Osteoblast (primary cell): ENCODE data around the gene LYSMD4. TPM values are rescaled to one million over a fixed set of nuclear protein-coding genes. Genes with fewer than 3 reads are reported as not detected.
"Not testable (repeated sequence)": the region's sequence is repeated elsewhere in the genome, so short reads cannot be mapped to it uniquely, and the experiment has no call there.

Experiments
- DNase-seq: peaks from one replicate; pipeline ENCODE4 v3.0.0; 2011; ENCODE audit warnings: low spot score, mixed read lengths; ENCODE audit not compliant: insufficient read length; ENCODE audit errors: missing footprints
- H2AFZ ChIP-seq: 2 replicates; pipeline ENCODE4 v1.6.0; 2011; ENCODE audit warnings: mild to moderate bottlenecking, low read length
- H3K27ac ChIP-seq: 2 replicates; pipeline ENCODE4 v1.5.1; 2011; ENCODE audit warnings: mild to moderate bottlenecking, low read depth, low read length, moderate library complexity
- H3K27me3 ChIP-seq: 2 replicates; pipeline ENCODE4 v1.6.0; 2012; ENCODE audit warnings: mild to moderate bottlenecking, control low read depth, inconsistent platforms, low read length, moderate library complexity; ENCODE audit not compliant: insufficient read depth
- H3K36me3 ChIP-seq: 2 replicates; pipeline ENCODE4 v1.5.1; 2011; ENCODE audit warnings: mild to moderate bottlenecking, low read length, control low read depth, moderate library complexity; ENCODE audit not compliant: insufficient read depth
- H3K4me1 ChIP-seq: 2 replicates; pipeline ENCODE4 v1.5.1; 2011; ENCODE audit warnings: mild to moderate bottlenecking, low read length, control low read depth, moderate library complexity; ENCODE audit not compliant: insufficient read depth
- H3K4me2 ChIP-seq: 2 replicates; pipeline ENCODE4 v1.6.0; 2011; ENCODE audit warnings: mild to moderate bottlenecking, low read length; ENCODE audit not compliant: insufficient read depth
- H3K4me3 ChIP-seq: fragments of 200-600 bp; sonication (generic); 3 replicates; pipeline ENCODE4 v1.5.1; 2012; ENCODE audit warnings: mild to moderate bottlenecking, low read length, inconsistent platforms; ENCODE audit not compliant: insufficient read depth
- H3K79me2 ChIP-seq: 2 replicates; pipeline ENCODE4 v1.6.0; 2012; ENCODE audit warnings: mild to moderate bottlenecking, low read length, control low read depth, inconsistent platforms; ENCODE audit not compliant: insufficient read depth
- H3K9me3 ChIP-seq: 2 replicates; pipeline ENCODE4 v1.5.1; 2011; ENCODE audit warnings: low read depth, low read length, control low read depth
- H4K20me1 ChIP-seq: 2 replicates; pipeline ENCODE4 v1.6.0; 2012; ENCODE audit warnings: mild to moderate bottlenecking, low read length, control low read depth; ENCODE audit not compliant: insufficient read depth
- total RNA-seq: library from RNA; depleted of rRNA; stranded (reverse); fragments of >200 nt; gene quantifications from 2 replicates; pipeline ENCODE4 v1.2.3, GENCODE V29; 2012
- TF ChIP-seq, protein P1 (sequence below): IDR thresholded peaks from 2 replicates; pipeline ENCODE4 v1.5.1; 2011; ENCODE audit warnings: mild to moderate bottlenecking, low read depth, low read length, moderate library complexity; ENCODE audit errors: extremely low read depth

The LYSMD4 gene
- total RNA-seq = 8.7 and 11.2 TPM in 2 replicates

GRCh38 chr15:99733268-99734039, at the start of gene LYSMD4:
Gene LYSMD4 (minus strand): TSS chr15:99733437. CDS start chr15:99731999, 1,438 bp downstream.
- H3K4me2 ChIP-seq = peak within 1 kb of the TSS; percentile 95
- H3K4me3 ChIP-seq = peak within 1 kb of the TSS; percentile 84
- peak within 1 kb of the TSS; percentile 59 for H3K27ac ChIP-seq
- H3K79me2 ChIP-seq = peaks cover 4% of the 10 kb centered on the region
- H3K9me3 ChIP-seq = no peaks in the 10 kb centered on the region
- peak; percentile 100 for DNase-seq
- H2AFZ ChIP-seq = peak within 1 kb of the TSS; percentile 98
- no peaks in the 10 kb centered on the region for H4K20me1 ChIP-seq
- H3K27me3 ChIP-seq = no peaks in the 10 kb centered on the region
- peaks cover 7% of the 10 kb centered on the region for H3K4me1 ChIP-seq
- TF ChIP-seq, protein P1, sequence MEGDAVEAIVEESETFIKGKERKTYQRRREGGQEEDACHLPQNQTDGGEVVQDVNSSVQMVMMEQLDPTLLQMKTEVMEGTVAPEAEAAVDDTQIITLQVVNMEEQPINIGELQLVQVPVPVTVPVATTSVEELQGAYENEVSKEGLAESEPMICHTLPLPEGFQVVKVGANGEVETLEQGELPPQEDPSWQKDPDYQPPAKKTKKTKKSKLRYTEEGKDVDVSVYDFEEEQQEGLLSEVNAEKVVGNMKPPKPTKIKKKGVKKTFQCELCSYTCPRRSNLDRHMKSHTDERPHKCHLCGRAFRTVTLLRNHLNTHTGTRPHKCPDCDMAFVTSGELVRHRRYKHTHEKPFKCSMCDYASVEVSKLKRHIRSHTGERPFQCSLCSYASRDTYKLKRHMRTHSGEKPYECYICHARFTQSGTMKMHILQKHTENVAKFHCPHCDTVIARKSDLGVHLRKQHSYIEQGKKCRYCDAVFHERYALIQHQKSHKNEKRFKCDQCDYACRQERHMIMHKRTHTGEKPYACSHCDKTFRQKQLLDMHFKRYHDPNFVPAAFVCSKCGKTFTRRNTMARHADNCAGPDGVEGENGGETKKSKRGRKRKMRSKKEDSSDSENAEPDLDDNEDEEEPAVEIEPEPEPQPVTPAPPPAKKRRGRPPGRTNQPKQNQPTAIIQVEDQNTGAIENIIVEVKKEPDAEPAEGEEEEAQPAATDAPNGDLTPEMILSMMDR = no peak
- peaks cover 10% of the 10 kb centered on the region for H3K36me3 ChIP-seq

GRCh38 chr15:99782029-99782428, 48.8 kb upstream of the LYSMD4 start:
- not testable (repeated sequence) for H3K4me1 ChIP-seq, H3K36me3 ChIP-seq, DNase-seq, H4K20me1 ChIP-seq, H3K27ac ChIP-seq, H3K27me3 ChIP-seq, H3K4me3 ChIP-seq, H3K79me2 ChIP-seq, H3K9me3 ChIP-seq, H2AFZ ChIP-seq, H3K4me2 ChIP-seq

- Histone ChIP-seq H3K27me3 (no peaks in the 10 kb centered on the region), H3K4me3 (no peak overlapping the region), H3K36me3 (no peaks in the 10 kb centered on the region), H3K4me2 (no peak overlapping the region), H2AFZ (no peak overlapping the region), H3K27ac (no peak overlapping the region), H3K79me2 (no peaks in the 10 kb centered on the region), H3K9me3 (no peaks in the 10 kb centered on the region), H3K4me1 (no peaks in the 10 kb centered on the region), H4K20me1 (no peaks in the 10 kb centered on the region)
- TF ChIP-seq, protein P1 = no peak
- DNase-seq = peak; percentile 44
Observed at GRCh38 chr15:99777144-99777543, 43.9 kb upstream of the LYSMD4 start.

- Histone ChIP-seq H3K4me3 (no peak overlapping the region), H3K79me2 (no peaks in the 10 kb centered on the region), H3K4me2 (no peak overlapping the region), H3K36me3 (no peaks in the 10 kb centered on the region), H2AFZ (no peak overlapping the region), H3K9me3 (no peaks in the 10 kb centered on the region), H3K27ac (no peak overlapping the region), H4K20me1 (no peaks in the 10 kb centered on the region), H3K27me3 (peaks cover 6% of the 10 kb centered on the region), H3K4me1 (peaks cover 3% of the 10 kb centered on the region)
- TF ChIP-seq, protein P1 = no peak
- DNase-seq = no peak
Observed at GRCh38 chr15:99764522-99764921, 31.3 kb upstream of the LYSMD4 start.
